C4-2B (cell line): ENCODE results near the gene KRT38.

ENCODE experiments used
- ZFX ChIP-seq: fragments of 450-650 bp; IDR thresholded peaks from 2 replicates; pipeline ENCODE4 v1.6.1; 2017
- TF ChIP-seq, protein P1 (sequence below): fragments of 450-650 bp; conservative IDR thresholded peaks from 2 replicates; pipeline ENCODE4 v1.5.1; 2017; ENCODE audit warnings: mild to moderate bottlenecking

DNA sequence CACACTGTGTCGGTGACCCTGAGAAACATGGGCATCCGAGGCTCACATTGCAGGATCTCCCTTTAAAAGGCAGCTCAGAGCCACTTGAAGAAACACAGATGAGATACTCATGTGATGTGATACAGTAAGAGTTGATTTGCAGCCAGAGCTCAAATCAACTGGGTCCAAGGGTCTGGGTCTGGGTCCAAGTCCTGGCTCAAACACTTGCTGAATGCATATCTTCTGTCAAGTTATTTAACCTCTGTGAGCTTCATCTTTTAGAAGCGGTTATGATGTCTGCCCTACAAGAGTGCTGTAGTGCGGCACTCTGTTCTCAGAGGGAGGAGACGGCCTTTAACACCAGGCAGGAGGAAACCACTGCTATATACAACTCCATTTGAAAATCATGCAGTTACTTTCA is 6.4 kb downstream of the KRT38 start:
- TF ChIP-seq, protein P1, sequence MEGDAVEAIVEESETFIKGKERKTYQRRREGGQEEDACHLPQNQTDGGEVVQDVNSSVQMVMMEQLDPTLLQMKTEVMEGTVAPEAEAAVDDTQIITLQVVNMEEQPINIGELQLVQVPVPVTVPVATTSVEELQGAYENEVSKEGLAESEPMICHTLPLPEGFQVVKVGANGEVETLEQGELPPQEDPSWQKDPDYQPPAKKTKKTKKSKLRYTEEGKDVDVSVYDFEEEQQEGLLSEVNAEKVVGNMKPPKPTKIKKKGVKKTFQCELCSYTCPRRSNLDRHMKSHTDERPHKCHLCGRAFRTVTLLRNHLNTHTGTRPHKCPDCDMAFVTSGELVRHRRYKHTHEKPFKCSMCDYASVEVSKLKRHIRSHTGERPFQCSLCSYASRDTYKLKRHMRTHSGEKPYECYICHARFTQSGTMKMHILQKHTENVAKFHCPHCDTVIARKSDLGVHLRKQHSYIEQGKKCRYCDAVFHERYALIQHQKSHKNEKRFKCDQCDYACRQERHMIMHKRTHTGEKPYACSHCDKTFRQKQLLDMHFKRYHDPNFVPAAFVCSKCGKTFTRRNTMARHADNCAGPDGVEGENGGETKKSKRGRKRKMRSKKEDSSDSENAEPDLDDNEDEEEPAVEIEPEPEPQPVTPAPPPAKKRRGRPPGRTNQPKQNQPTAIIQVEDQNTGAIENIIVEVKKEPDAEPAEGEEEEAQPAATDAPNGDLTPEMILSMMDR = no peak
- no peak for TF ChIP-seq ZFX
